ENCODE data around the gene SGIP1. TPM values are rescaled to one million over a fixed set of nuclear protein-coding genes. Genes with fewer than 3 reads are reported as not detected.
"Not testable (repeated sequence)": the region's sequence is repeated elsewhere in the genome, so short reads cannot be mapped to it uniquely, and the experiment has no call there.

The SGIP1 gene
- total RNA-seq, 3 donors from 2014 or later, result 3.1 to 6.6 (median 3.5) TPM

GRCh38 chr1:66791621-66792610 lies 258.0 kb downstream of the SGIP1 start:
- Histone ChIP-seq H3K27me3 (no peaks in the 10 kb centered on the region), H3K4me1 (no peaks in the 10 kb centered on the region), H3K4me3 (no peak overlapping the region), H3K9me3 (no peaks in the 10 kb centered on the region), H3K27ac (no peak overlapping the region), H3K36me3 (no peaks in the 10 kb centered on the region)
- intact Hi-C loops (cut with DNase I; ENCODE audit: low total_unique reads), result no loop called here
- no peak for DNase-seq (ENCODE audit: low spot score in 2 of 2)
- no peak for TF ChIP-seq POLR2AphosphoS5 (IDR thresholded peaks at IDR 0.05)
- no peak for TF ChIP-seq POLR2A (IDR thresholded peaks at IDR 0.05)
- no peak for TF ChIP-seq CTCF (IDR thresholded peaks at IDR 0.05)

- H3K36me3 ChIP-seq; intact Hi-C loops (cut with DNase I; ENCODE audit: low total_unique reads); H3K4me3 ChIP-seq; H3K27ac ChIP-seq; H3K4me1 ChIP-seq; H3K27me3 ChIP-seq; H3K9me3 ChIP-seq; DNase-seq (ENCODE audit: low spot score in 2 of 2): not testable (repeated sequence)
Observed at GRCh38 chr1:66795839-66796238, 261.9 kb downstream of the SGIP1 start.

Other genes with a start within 250 kb of the SGIP1 start
- gene DYNLT5, start 218.3 kb downstream of the SGIP1 start, total RNA-seq, result 1 to 10 TPM in 1 of 3 donors, under 1 TPM in 2; 0.32 to 1.0 (median 0.33) TPM